Liver (tissue), 9 donors: ENCODE measurements around the gene ACTR3C. TPM values are rescaled to one million over a fixed set of nuclear protein-coding genes. Genes with fewer than 3 reads are reported as not detected.

Experiments
- DNase-seq: peaks from one replicate; pipeline ENCODE4 v3.0.0-alpha.2; 2017; ENCODE audit warnings: low spot score
- H3K27ac ChIP-seq, 2 donors: one replicate each; pipeline ENCODE4 v1.7.0; 2013; ENCODE audit warnings: inconsistent platforms in 2 of 2, low read length in 2 of 2, control low read depth in 1 of 2, low read depth in 1 of 2, mild to moderate bottlenecking in 1 of 2
- H3K27me3 ChIP-seq, 4 donors: one replicate each; pipeline versions ENCODE4 v1.6.1 to v1.7.0; 2013; ENCODE audit warnings: low read length in 3 of 4, inconsistent platforms in 1 of 4, mild to moderate bottlenecking in 1 of 4, moderate library complexity in 1 of 4; ENCODE audit not compliant: control insufficient read depth in 4 of 4, insufficient read depth in 4 of 4
- H3K36me3 ChIP-seq, 4 donors: one replicate each; pipeline versions ENCODE4 v1.6.1 to v1.7.0; 2013; ENCODE audit warnings: low read length in 3 of 4, mild to moderate bottlenecking in 3 of 4, low read depth in 1 of 4, moderate library complexity in 1 of 4; ENCODE audit not compliant: control insufficient read depth in 4 of 4, insufficient read depth in 3 of 4
- H3K4me1 ChIP-seq, 4 donors: one replicate each; pipeline versions ENCODE4 v1.6.1 to v1.7.0; 2013; ENCODE audit warnings: low read length in 3 of 4, mild to moderate bottlenecking in 3 of 4, moderate library complexity in 1 of 4; ENCODE audit not compliant: control insufficient read depth in 4 of 4, insufficient read depth in 4 of 4
- H3K4me3 ChIP-seq, 3 donors: one replicate each; pipeline versions ENCODE4 v1.6.1 to v1.7.0; 2013; ENCODE audit warnings: low read length in 3 of 3, control low read depth in 1 of 3, low read depth in 1 of 3, mild to moderate bottlenecking in 1 of 3
- H3K9ac ChIP-seq, 2 donors: one replicate each; pipeline ENCODE4 v1.7.0; 2013; ENCODE audit warnings: low read length in 2 of 2, mild to moderate bottlenecking in 2 of 2, moderate library complexity in 2 of 2, control low read depth in 1 of 2, low read depth in 1 of 2
- H3K9me3 ChIP-seq, 4 donors: one replicate each; pipeline versions ENCODE4 v1.6.1 to v1.7.0; 2013; ENCODE audit warnings: low read length in 3 of 4; ENCODE audit not compliant: control insufficient read depth in 4 of 4
- ATF3 ChIP-seq: IDR thresholded peaks from 2 replicates; pipeline ENCODE4 v1.6.1; 2016; ENCODE audit warnings: antibody characterized with exemption
- CTCF ChIP-seq: fragments of 150-350 bp; IDR thresholded peaks from 2 replicates; pipeline ENCODE4 v1.5.1; 2017; ENCODE audit warnings: improper control_type of control experiment, low read depth, low read length; ENCODE audit not compliant: missing input control
- EGR1 ChIP-seq, 2 donors: IDR thresholded peaks; 2 replicates each; pipeline ENCODE4 v1.6.1; 2016 to 2018; ENCODE audit warnings: antibody characterized with exemption in 2 of 2, low read depth in 2 of 2
- FOXA1 ChIP-seq: IDR thresholded peaks from 2 replicates; pipeline ENCODE4 v1.6.1; 2016; ENCODE audit warnings: antibody characterized with exemption
- FOXA2 ChIP-seq: IDR thresholded peaks from 2 replicates; pipeline ENCODE4 v1.6.1; 2016; ENCODE audit warnings: antibody characterized with exemption
- GABPA ChIP-seq, 2 donors: IDR thresholded peaks in 1 of 2; conservative IDR thresholded peaks in 1 of 2; 2 replicates each; pipeline ENCODE4 v1.6.1; 2016; ENCODE audit warnings: antibody characterized with exemption in 2 of 2, mild to moderate bottlenecking in 1 of 2, moderate library complexity in 1 of 2
- HNF4A ChIP-seq, 2 donors: conservative IDR thresholded peaks; 2 replicates each; pipeline ENCODE4 v1.6.1; 2016; ENCODE audit warnings: antibody characterized with exemption in 2 of 2, mild to moderate bottlenecking in 2 of 2
- HNF4G ChIP-seq: IDR thresholded peaks from 2 replicates; pipeline ENCODE4 v1.6.1; 2016; ENCODE audit warnings: antibody characterized with exemption
- JUND ChIP-seq, 2 donors: IDR thresholded peaks; 2 replicates each; pipeline ENCODE4 v1.6.1; 2016; ENCODE audit warnings: antibody characterized with exemption in 2 of 2
- MAX ChIP-seq: IDR thresholded peaks from 2 replicates; pipeline ENCODE4 v1.6.1; 2016; ENCODE audit warnings: antibody characterized with exemption
- NR2F2 ChIP-seq: IDR thresholded peaks from 2 replicates; pipeline ENCODE4 v1.6.1; 2016; ENCODE audit warnings: antibody characterized with exemption
- RAD21 ChIP-seq, 2 donors: IDR thresholded peaks; 2 replicates each; pipeline ENCODE4 v1.6.1; 2016; ENCODE audit warnings: antibody characterized with exemption in 2 of 2, mild to moderate bottlenecking in 2 of 2
- REST ChIP-seq: IDR thresholded peaks from 2 replicates; pipeline ENCODE4 v1.6.1; 2016; ENCODE audit warnings: antibody characterized with exemption, mild to moderate bottlenecking
- RXRA ChIP-seq, 2 donors: IDR thresholded peaks; 2 replicates each; pipeline ENCODE4 v1.6.1; 2017 to 2018; ENCODE audit warnings: antibody characterized with exemption in 2 of 2, mild to moderate bottlenecking in 1 of 2
- SP1 ChIP-seq: IDR thresholded peaks from 2 replicates; pipeline ENCODE4 v1.6.1; 2018; ENCODE audit warnings: antibody characterized with exemption, mild to moderate bottlenecking
- TAF1 ChIP-seq: conservative IDR thresholded peaks from 2 replicates; pipeline ENCODE4 v1.6.1; 2016; ENCODE audit warnings: antibody characterized with exemption, mild to moderate bottlenecking
- YY1 ChIP-seq: IDR thresholded peaks from 2 replicates; pipeline ENCODE4 v1.6.1; 2016; ENCODE audit warnings: antibody characterized with exemption, mild to moderate bottlenecking
- WGBS: extraction: QIAGEN DNeasy Blood & Tissue Kit; methylation state at CpG from one replicate; pipeline ENCODE4 v1.1.7; 2013; 5-methylcytosine and 5-hydroxymethylcytosine counted together
- polyA plus RNA-seq, 2 donors: library from polyadenylated mRNA; stranded (reverse) in 1 of 2; unstranded in 1 of 2; fragments of 200-250 nt in 1 of 2; fragments of >200 nt in 1 of 2; fragmentation: Nextera tagmentation in 1 of 2; extraction: Ambion mirVana in 1 of 2; gene quantifications; one replicate each; pipeline versions ENCODE4 v1.2.1 to v1.2.3, GENCODE V29; 2013 to 2015
- total RNA-seq, 2 donors: library from RNA; depleted of rRNA; stranded (reverse); fragments of >200 nt; gene quantifications; one replicate each; pipeline ENCODE4 v1.2.3, GENCODE V29; 2014
- TF ChIP-seq, protein P1 (sequence below): IDR thresholded peaks from 2 replicates; pipeline ENCODE4 v1.6.1; 2016; ENCODE audit warnings: antibody characterized with exemption
- donor health status: healthy.
- donor health status: healthy.
- donor health status: healthy.
- donor health status: healthy.
- donor health status: healthy.

Gene ACTR3C
- total and polyA plus RNA-seq, 4 donors = 3.0 to 61.7 (median 28.3) TPM

GRCh38 chr7:150323682-150324372 lies 482 bp upstream of the ACTR3C start:
- peak overlapping the region; percentile 43 to 98 for H3K9ac ChIP-seq
- H3K27ac ChIP-seq = peak overlapping the region; percentile 84 to 96
- peaks cover 6 to 51% (median 28%) of the 10 kb centered on the region in 4 donors for H3K4me1 ChIP-seq
- peaks cover 2 to 16% (median 7%) of the 10 kb centered on the region in 4 donors for H3K36me3 ChIP-seq
- no peaks in the 10 kb centered on the region for H3K27me3 ChIP-seq
- TF ChIP-seq FOXA1 (no peak), HNF4G (no peak), TAF1 (peak; percentile 22), ATF3 (no peak), MAX (peak; percentile 42), SP1 (no peak), JUND (IDR thresholded peaks at IDR 0.05) (no peak), YY1 (peak; percentile 91), EGR1 (IDR thresholded peaks at IDR 0.05; ENCODE audit: low read depth in 2 of 2) (no peak), RXRA (IDR thresholded peaks at IDR 0.05) (no peak), GABPA (IDR thresholded peaks at IDR 0.05 in 1 of 2, conservative IDR thresholded peaks at IDR 0.05 in 1 of 2) (no peak), FOXA2 (no peak), CTCF (no peak), NR2F2 (no peak), HNF4A (conservative IDR thresholded peaks at IDR 0.05) (no peak), REST (peak; percentile 24), RAD21 (IDR thresholded peaks at IDR 0.05) (no peak)
- TF ChIP-seq, protein P1, sequence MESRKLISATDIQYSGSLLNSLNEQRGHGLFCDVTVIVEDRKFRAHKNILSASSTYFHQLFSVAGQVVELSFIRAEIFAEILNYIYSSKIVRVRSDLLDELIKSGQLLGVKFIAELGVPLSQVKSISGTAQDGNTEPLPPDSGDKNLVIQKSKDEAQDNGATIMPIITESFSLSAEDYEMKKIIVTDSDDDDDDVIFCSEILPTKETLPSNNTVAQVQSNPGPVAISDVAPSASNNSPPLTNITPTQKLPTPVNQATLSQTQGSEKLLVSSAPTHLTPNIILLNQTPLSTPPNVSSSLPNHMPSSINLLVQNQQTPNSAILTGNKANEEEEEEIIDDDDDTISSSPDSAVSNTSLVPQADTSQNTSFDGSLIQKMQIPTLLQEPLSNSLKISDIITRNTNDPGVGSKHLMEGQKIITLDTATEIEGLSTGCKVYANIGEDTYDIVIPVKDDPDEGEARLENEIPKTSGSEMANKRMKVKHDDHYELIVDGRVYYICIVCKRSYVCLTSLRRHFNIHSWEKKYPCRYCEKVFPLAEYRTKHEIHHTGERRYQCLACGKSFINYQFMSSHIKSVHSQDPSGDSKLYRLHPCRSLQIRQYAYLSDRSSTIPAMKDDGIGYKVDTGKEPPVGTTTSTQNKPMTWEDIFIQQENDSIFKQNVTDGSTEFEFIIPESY = no peak
- no peak for DNase-seq
- no peaks in the 10 kb centered on the region for H3K9me3 ChIP-seq
- 10% methylated on average over 16 of the region's 16 CpGs for WGBS
- H3K4me3 ChIP-seq = peak overlapping the region; percentile 59 to 82 (median 75)
